Measurements from ENCODE around the gene TRIM27.
A peak's percentile ranks its signal among the peaks of the same experiment; 100 is the strongest.
"Not testable (repeated sequence)": the region's sequence is repeated elsewhere in the genome, so short reads cannot be mapped to it uniquely, and the experiment has no call there.

The TRIM27 gene

DNA sequence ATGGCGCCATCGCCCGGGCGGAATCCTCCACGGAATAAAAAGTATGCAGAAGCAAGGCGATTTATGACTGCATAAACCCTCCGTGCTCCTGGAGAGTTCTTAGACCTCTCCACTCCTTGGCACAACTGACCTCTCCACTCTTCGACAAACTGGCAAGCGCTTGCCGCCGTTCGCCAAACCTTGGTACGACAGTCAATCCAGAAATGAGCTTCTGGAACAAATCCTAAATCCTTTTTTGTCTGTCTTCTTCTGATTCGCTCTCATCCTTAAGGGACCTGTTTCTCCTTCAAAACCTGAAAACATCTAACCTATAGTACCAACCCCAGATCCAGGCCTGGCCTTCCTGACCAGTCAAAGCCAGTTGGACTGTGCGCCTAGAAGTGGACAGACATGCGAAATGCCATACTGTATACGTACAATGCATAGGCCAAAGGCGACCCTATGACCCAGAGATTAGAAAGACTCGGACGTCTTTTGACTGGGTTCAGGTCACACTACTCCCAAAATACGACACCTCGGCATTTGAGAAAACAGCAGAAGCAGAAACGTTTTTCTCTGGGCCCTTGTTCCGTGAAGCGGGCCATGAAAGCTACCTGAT lies 59.4 kb downstream of the TRIM27 start:
- DNase-seq (ENCODE audit: low read depth in 1 of 2, low spot score in 1 of 2): no peak

DNA sequence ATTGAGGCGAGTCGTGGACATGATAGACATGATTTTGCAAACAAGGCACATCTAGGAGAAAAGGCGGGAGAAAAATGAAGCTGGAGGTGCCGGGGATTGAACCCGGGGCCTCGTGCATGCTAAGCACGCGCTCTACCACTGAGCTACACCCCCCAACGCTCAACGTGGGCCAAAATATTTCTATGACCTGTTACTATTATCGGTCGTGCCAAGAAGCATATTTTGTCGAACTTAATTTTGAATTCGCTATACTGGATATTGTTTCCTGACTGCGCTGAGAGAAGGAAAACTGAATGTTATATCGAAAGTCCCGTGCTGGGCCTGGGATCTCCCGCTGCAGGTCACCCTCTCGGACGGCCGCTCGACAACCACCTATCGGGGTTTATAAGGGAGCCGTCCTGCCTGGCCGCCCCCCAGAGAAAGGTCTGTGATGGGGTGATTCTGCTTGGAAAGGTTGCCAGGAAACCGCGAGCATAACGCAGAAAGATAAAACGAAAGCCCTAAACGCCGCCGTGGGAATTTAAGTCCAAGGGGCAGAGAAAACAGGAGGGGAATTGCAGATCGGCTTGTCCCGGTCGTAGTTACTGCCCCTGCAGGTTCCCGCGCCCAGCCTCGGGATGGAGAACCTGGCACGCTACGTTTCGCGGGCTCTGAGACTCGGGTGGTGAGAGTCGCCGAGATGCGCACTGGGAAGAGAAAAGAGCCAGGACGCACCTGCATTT lies 60.0 kb downstream of the TRIM27 start:
- peak; percentile 67 to 72 for DNase-seq (ENCODE audit: low read depth in 1 of 2, low spot score in 1 of 2)

DNA sequence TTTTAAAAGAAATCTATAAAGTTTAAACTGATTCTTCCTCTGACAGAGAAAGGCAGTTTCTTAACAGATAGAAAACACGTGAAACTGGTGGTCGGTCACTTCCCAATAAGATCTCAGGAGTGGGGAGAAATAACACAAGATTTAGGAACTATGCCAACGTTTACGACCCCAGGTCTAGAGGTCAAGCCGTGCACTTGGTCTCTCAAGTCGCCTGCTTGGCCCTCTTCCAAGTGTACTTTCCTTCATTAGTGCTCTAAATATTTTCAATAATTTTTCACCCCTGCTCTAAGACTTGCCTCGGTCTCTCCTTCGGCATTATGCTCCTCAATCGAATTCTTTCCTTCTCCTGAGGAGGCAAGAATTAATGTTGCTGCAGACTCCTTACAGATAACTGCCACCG lies 61.7 kb downstream of the TRIM27 start:
- DNase-seq (ENCODE audit: low read depth in 1 of 2, low spot score in 1 of 2): no peak

DNA sequence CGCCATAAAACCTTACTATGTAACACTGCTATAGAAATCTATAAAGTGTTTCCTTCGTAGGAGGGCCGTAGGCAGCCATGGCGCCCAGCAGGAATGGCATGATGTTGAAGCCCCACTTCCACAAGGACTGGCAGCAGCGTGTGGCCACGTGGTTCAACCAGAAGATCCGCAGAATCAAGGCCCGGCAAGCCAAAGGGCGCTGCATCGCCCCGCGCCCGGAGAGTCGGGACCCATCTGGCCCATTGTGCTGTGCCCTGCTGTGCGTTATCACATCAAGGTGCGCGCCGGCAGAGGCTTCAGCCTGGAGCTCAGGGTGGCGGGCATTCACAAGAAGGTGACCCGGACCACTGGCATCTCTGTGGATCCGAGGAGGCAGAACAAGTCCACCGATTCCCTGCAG lies 62.4 kb downstream of the TRIM27 start:
- no peak for DNase-seq (ENCODE audit: low read depth in 1 of 2, low spot score in 1 of 2)

DNA sequence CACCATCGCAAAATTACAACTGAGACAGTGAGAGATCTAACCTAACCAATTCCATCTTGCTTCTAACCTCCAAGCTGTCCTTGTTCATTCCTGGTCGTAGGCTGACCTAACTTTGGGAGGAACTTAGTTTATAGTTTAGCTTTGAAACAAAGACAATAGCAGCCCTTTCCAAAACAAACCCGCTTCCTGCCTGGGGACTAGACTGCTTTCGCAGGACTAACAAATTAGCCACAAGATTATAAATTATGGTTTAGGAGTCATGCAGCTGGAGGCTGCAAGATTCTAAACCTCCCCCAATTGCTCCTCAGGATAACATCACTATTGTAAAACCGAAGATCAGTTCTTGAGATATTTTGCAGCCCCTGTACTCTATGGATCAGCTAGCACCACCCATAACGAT lies 63.2 kb downstream of the TRIM27 start:
- no peak for DNase-seq (ENCODE audit: low read depth in 1 of 2, low spot score in 1 of 2)

- no peak for DNase-seq (ENCODE audit: low read depth in 1 of 2, low spot score in 1 of 2)
Measured at GRCh38 chr6:28858963-28859362, 64.8 kb downstream of the TRIM27 start.

DNA sequence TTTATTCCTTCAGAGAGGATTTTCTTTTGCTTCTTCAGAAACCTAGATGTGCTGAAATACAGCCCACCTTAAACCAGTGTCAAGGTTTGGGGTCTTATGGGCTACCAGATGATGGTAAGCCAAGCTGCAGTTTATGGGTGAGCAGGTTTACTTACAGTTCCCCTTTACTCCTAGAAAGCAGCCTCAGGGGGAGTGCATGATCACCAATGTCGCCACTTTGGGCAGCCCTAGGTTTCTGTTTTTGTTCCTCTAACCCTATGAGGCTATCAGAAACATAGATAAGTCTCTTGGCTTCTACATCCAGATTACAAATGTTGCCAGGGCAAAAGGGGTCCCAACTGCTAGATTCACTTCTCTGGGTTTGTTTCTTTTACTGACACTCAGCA lies 67.2 kb downstream of the TRIM27 start:
- no peak for DNase-seq (ENCODE audit: low read depth in 1 of 2, low spot score in 1 of 2)

GRCh38 chr6:28854405-28854804 lies 69.4 kb downstream of the TRIM27 start:
- not testable (repeated sequence) for DNase-seq (ENCODE audit: low read depth in 1 of 2, low spot score in 1 of 2)

Measured in stimulated activated CD4-positive, alpha-beta T cell treated with anti-CD3 and anti-CD28 coated beads, Interleukin-15, amount 100 ng/mL, for 1 hour (primary cell).